Activated naive CD4-positive, alpha-beta T cell treated with anti-CD3 and anti-CD28 coated beads, Interleukin-2, amount 50 U/mL, for 72 hours (primary cell): ENCODE data around the gene EIF3A. TPM values are rescaled to one million over a fixed set of nuclear protein-coding genes. Genes with fewer than 3 reads are reported as not detected.

Experiments used
- ATAC-seq, 2 donors: fragments of 150-1000 bp; cut with Tn5 transposase; 2 replicates each; pipeline ENCODE4 v1.10.0; 2021; ENCODE audit warnings: mild to moderate bottlenecking in 2 of 2, moderate library complexity in 2 of 2
- DNase-seq, 2 donors: peaks; one replicate each; pipeline ENCODE4 v3.0.0; 2021 to 2022; ENCODE audit warnings: low spot score in 2 of 2
- H3K27ac Mint-ChIP-seq, 2 donors: one replicate each; pipeline ENCODE4 v1.8.0; 2022; ENCODE audit warnings: mild to moderate bottlenecking in 2 of 2, mixed read lengths in 2 of 2
- H3K36me3 Mint-ChIP-seq, 2 donors: one replicate each; pipeline ENCODE4 v1.8.0; 2022; ENCODE audit warnings: mixed read lengths in 2 of 2
- H3K9me3 Mint-ChIP-seq, 2 donors: one replicate each; pipeline ENCODE4 v1.8.0; 2022; ENCODE audit warnings: mixed read lengths in 2 of 2
- total RNA-seq, 2 donors: library from RNA; stranded (reverse); gene quantifications; one replicate each; pipeline ENCODE4 v1.2.3, GENCODE V29; 2022

Gene EIF3A
- total RNA-seq, 2 donors from 2014 or later: 125 to 129 TPM

- no peak for ATAC-seq
- Mint-ChIP-seq H3K9me3 (no peaks in the 10 kb centered on the region), H3K27ac (peak overlapping the region in 1 of 2 donors; percentile 17), H3K36me3 (peaks cover 10 to 43% of the 10 kb centered on the region in 2 donors)
- no peak for DNase-seq
Observed at GRCh38 chr10:119073584-119073983, 7.0 kb downstream of the EIF3A start.

- Mint-ChIP-seq H3K36me3 (peaks cover 13 to 37% of the 10 kb centered on the region in 2 donors), H3K27ac (peak overlapping the region in 1 of 2 donors; percentile 44), H3K9me3 (no peaks in the 10 kb centered on the region)
- no peak for DNase-seq
- ATAC-seq: peak in 1 of 2 donors; percentile 46
Observed at GRCh38 chr10:119070395-119071165, 10.0 kb downstream of the EIF3A start.

- no peak for DNase-seq
- Mint-ChIP-seq H3K36me3 (peaks cover 30 to 47% of the 10 kb centered on the region in 2 donors), H3K9me3 (no peaks in the 10 kb centered on the region), H3K27ac (peak overlapping the region in 1 of 2 donors; percentile 44)
- no peak for ATAC-seq
Observed at GRCh38 chr10:119061926-119062325, 18.7 kb downstream of the EIF3A start.

GRCh38 chr10:119061352-119061751 lies 19.3 kb downstream of the EIF3A start:
- Mint-ChIP-seq H3K36me3 (peaks cover 30 to 52% of the 10 kb centered on the region in 2 donors), H3K9me3 (no peaks in the 10 kb centered on the region), H3K27ac (peak overlapping the region in 1 of 2 donors; percentile 15)
- DNase-seq (no peak), ATAC-seq (no peak)

- DNase-seq (no peak), ATAC-seq (no peak)
- Mint-ChIP-seq H3K36me3 (peaks cover 24 to 48% of the 10 kb centered on the region in 2 donors), H3K27ac (no peak overlapping the region), H3K9me3 (no peaks in the 10 kb centered on the region)
Observed at GRCh38 chr10:119060107-119060506, 20.5 kb downstream of the EIF3A start.

- Mint-ChIP-seq H3K9me3 (no peaks in the 10 kb centered on the region), H3K27ac (no peak overlapping the region), H3K36me3 (peaks cover 24 to 49% of the 10 kb centered on the region in 2 donors)
- ATAC-seq (no peak), DNase-seq (no peak)
Observed at GRCh38 chr10:119059557-119059956, 21.1 kb downstream of the EIF3A start.

GRCh38 chr10:119058010-119058409 lies 22.6 kb downstream of the EIF3A start:
- Mint-ChIP-seq H3K27ac (peak overlapping the region; percentile 58 to 84), H3K36me3 (peaks cover 19 to 49% of the 10 kb centered on the region in 2 donors), H3K9me3 (no peaks in the 10 kb centered on the region)
- ATAC-seq (no peak), DNase-seq (no peak)

GRCh38 chr10:119055472-119055871 lies 25.1 kb downstream of the EIF3A start:
- Mint-ChIP-seq H3K9me3 (no peaks in the 10 kb centered on the region), H3K27ac (no peak overlapping the region), H3K36me3 (peaks cover 36 to 50% of the 10 kb centered on the region in 2 donors)
- DNase-seq (no peak), ATAC-seq (no peak)

GRCh38 chr10:119051775-119052174 lies 28.8 kb downstream of the EIF3A start:
- Mint-ChIP-seq H3K27ac (no peak overlapping the region), H3K9me3 (no peaks in the 10 kb centered on the region), H3K36me3 (peaks cover 29 to 33% of the 10 kb centered on the region in 2 donors)
- no peak for ATAC-seq
- DNase-seq: no peak

GRCh38 chr10:119049777-119050176 lies 30.8 kb downstream of the EIF3A start:
- H3K27ac Mint-ChIP-seq: no peak overlapping the region
- ATAC-seq (no peak), DNase-seq (no peak)
- no peaks in the 10 kb centered on the region for H3K9me3 Mint-ChIP-seq
- peaks cover 38 to 44% of the 10 kb centered on the region in 2 donors for H3K36me3 Mint-ChIP-seq

GRCh38 chr10:119049361-119049760 lies 31.3 kb downstream of the EIF3A start:
- no peak overlapping the region for H3K27ac Mint-ChIP-seq
- ATAC-seq (no peak), DNase-seq (no peak)
- peaks cover 37 to 43% of the 10 kb centered on the region in 2 donors for H3K36me3 Mint-ChIP-seq
- H3K9me3 Mint-ChIP-seq: no peaks in the 10 kb centered on the region

GRCh38 chr10:119045561-119045960 lies 35.1 kb downstream of the EIF3A start:
- Mint-ChIP-seq H3K27ac (peak overlapping the region in 1 of 2 donors; percentile 6), H3K9me3 (no peaks in the 10 kb centered on the region), H3K36me3 (peaks cover 34 to 48% of the 10 kb centered on the region in 2 donors)
- ATAC-seq (no peak), DNase-seq (no peak)

- ATAC-seq (no peak), DNase-seq (no peak)
- Mint-ChIP-seq H3K27ac (peak overlapping the region in 1 of 2 donors; percentile 70), H3K36me3 (peaks cover 34 to 53% of the 10 kb centered on the region in 2 donors), H3K9me3 (no peaks in the 10 kb centered on the region)
Observed at GRCh38 chr10:119042169-119042568, 38.4 kb downstream of the EIF3A start.

GRCh38 chr10:119041326-119041725 lies 39.3 kb downstream of the EIF3A start:
- Mint-ChIP-seq H3K27ac (peak overlapping the region in 1 of 2 donors; percentile 22), H3K36me3 (peaks cover 35 to 54% of the 10 kb centered on the region in 2 donors), H3K9me3 (no peaks in the 10 kb centered on the region)
- ATAC-seq (no peak), DNase-seq (no peak)

- peaks cover 27 to 45% of the 10 kb centered on the region in 2 donors for H3K36me3 Mint-ChIP-seq
Observed at GRCh38 chr10:119039161-119039560, 41.5 kb downstream of the EIF3A start.

GRCh38 chr10:119031496-119032059 lies 49.0 kb downstream of the EIF3A start:
- no peak for DNase-seq
- Mint-ChIP-seq H3K36me3 (peaks cover 5 to 6% of the 10 kb centered on the region in 2 donors), H3K27ac (no peak overlapping the region), H3K9me3 (no peaks in the 10 kb centered on the region)
- no peak for ATAC-seq

More at GRCh38 chr10:119039161-119039560, 41.5 kb downstream of the EIF3A start:
- H3K9me3 Mint-ChIP-seq: no peaks in the 10 kb centered on the region
- no peak for ATAC-seq
- no peak for DNase-seq
- no peak overlapping the region for H3K27ac Mint-ChIP-seq

GRCh38 chr10:119030421-119031250 lies 50.0 kb downstream of the EIF3A start:
- peak; percentile 57 to 59 for DNase-seq
- Mint-ChIP-seq H3K9me3 (no peaks in the 10 kb centered on the region), H3K27ac (no peak overlapping the region), H3K36me3 (peaks cover 5 to 6% of the 10 kb centered on the region in 2 donors)
- peak; percentile 50 to 71 for ATAC-seq
